GM21447 (cell line): ENCODE data around the gene BOD1.
"Not testable (repeated sequence)": the region's sequence is repeated elsewhere in the genome, so short reads cannot be mapped to it uniquely, and the experiment has no call there.

ENCODE experiments used
- ATAC-seq: cut with Tn5 transposase; IDR thresholded peaks from one replicate; pipeline ENCODE4 v1.9.1; 2021; ENCODE audit not compliant: unreplicated experiment

The BOD1 gene

GRCh38 chr5:173620784-173621183 is 4.3 kb upstream of the BOD1 start:
- ATAC-seq, result no peak

GRCh38 chr5:173618927-173619519 is 2.6 kb upstream of the BOD1 start:
- ATAC-seq, result no peak

- ATAC-seq, result peak; percentile 57
Measured at GRCh38 chr5:173615884-173616576, 420 bp downstream of the BOD1 start.

GRCh38 chr5:173614591-173614990 is 1.9 kb downstream of the BOD1 start:
- ATAC-seq, result no peak

- ATAC-seq, result no peak
Measured at GRCh38 chr5:173613433-173614159, 2.9 kb downstream of the BOD1 start.

GRCh38 chr5:173612948-173613347 is 3.5 kb downstream of the BOD1 start:
- no peak for ATAC-seq

- no peak for ATAC-seq
Measured at GRCh38 chr5:173611706-173612105, 4.7 kb downstream of the BOD1 start.

- no peak for ATAC-seq
Measured at GRCh38 chr5:173604141-173604540, 12.3 kb downstream of the BOD1 start.

- no peak for ATAC-seq
Measured at GRCh38 chr5:173602423-173602822, 14.0 kb downstream of the BOD1 start.

- ATAC-seq, result no peak
Measured at GRCh38 chr5:173598686-173599085, 17.8 kb downstream of the BOD1 start.

GRCh38 chr5:173597304-173597703 is 19.1 kb downstream of the BOD1 start:
- ATAC-seq, result no peak

GRCh38 chr5:173595841-173596240 is 20.6 kb downstream of the BOD1 start:
- no peak for ATAC-seq

GRCh38 chr5:173594061-173594460 is 22.4 kb downstream of the BOD1 start:
- ATAC-seq, result no peak

GRCh38 chr5:173592050-173592669 is 24.3 kb downstream of the BOD1 start:
- ATAC-seq, result no peak

GRCh38 chr5:173591056-173591514 is 25.4 kb downstream of the BOD1 start:
- ATAC-seq, result no peak

GRCh38 chr5:173590436-173591055 is 25.9 kb downstream of the BOD1 start:
- no peak for ATAC-seq

- ATAC-seq, result not testable (repeated sequence)
Measured at GRCh38 chr5:173586133-173586532, 30.3 kb downstream of the BOD1 start.

- no peak for ATAC-seq
Measured at GRCh38 chr5:173583346-173583745, 33.1 kb downstream of the BOD1 start.

GRCh38 chr5:173582216-173583111 is 34.0 kb downstream of the BOD1 start:
- no peak for ATAC-seq
